Stimulated activated CD8-positive, alpha-beta memory T cell treated with anti-CD3 and anti-CD28 coated beads, Interleukin-2, amount 100 ng/mL, for 1 hour (primary cell): ENCODE results near the gene APOBEC3F.

Experiments used
- DNase-seq, 2 donors: peaks; one replicate each; pipeline ENCODE4 v3.0.0-alpha.2; 2020; ENCODE audit warnings: low read depth in 2 of 2

APOBEC3F gene

DNA sequence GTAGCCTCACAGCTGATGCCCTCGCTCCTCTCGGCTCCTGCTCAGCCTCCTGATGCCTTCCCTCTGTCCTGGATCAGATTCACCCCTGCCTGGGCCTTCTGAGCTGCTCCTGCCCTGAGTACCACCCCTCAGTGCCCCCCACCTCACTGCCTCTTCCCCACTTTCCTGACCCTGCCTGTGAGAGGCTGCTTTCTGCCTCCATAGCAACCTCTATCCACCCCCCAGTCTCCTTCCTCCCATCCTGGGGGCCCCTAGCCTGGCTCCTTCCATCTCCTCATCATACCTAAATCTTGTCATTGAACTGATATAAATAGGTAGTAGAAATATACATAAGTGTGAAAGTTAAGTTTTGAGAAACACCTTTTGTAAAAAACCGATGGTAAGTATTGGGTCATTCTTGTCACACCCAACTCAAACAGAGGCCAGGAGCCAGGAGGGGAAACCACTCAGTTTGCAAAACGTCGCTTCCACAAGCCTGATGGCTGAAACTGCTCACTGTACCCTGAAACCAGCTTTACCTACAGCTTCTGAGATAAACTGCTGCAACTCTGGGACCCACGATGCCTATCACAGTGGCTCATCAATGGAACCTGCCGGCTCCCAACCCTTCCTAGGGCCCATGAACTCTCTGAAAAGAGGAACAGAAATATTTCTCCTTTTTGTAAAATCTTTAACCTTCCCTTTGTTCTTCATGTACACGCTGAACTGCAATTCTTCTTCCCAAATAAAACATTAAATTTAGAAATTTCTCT, 51.6 kb downstream of the APOBEC3F start:
- no peak for DNase-seq

DNA sequence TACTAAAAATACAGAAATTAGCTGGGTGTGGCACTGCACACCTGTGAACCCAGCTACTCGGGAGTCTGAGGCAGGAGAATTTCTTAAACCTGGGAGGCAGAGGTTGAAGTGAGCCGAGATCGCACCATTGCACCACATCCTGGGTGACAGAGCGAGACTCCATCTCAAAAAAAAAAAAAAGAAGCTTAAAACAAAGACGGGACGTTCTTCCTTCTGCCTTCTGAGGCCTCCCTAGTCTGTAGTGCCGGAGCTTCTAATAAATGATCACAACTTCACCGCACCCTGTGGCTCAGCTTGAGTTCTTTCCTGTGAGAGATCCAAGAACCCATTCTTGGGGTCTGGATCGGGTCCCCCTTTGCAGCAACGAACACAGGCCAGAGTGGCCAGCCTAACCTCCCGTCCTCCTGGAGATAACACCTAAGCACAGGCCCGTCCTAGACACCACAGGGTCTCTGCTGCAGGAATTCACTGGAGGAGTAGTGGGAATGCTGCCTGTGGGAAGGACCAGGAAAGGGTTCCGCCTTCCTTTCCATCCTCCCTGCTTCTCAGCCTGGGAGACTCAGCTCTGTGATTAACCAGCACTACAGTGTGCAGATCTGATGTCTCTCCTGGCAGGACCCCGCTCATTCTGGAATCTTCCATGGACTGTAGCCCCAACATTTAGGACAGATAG, 54.2 kb downstream of the APOBEC3F start:
- DNase-seq = no peak

DNA sequence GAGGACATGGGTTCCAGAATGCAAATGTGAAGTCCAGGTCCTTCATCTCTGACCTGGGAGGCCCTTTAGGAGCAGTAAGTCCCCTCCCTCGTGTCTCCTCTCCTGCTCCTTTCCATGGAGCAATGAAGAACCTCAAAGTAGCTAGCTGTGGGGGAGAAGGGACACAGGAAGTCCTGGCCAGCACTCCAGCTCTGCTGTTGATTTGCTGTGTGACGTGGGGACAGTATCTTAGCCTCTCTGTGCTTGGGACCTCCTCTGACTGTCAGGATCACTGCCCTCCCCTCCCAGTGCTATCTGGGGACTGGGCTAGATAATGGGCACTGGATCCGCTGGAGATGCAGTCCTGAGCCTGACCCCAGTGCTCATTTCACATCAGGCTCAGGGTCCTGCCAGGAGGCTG, 55.3 kb downstream of the APOBEC3F start:
- no peak for DNase-seq

DNA sequence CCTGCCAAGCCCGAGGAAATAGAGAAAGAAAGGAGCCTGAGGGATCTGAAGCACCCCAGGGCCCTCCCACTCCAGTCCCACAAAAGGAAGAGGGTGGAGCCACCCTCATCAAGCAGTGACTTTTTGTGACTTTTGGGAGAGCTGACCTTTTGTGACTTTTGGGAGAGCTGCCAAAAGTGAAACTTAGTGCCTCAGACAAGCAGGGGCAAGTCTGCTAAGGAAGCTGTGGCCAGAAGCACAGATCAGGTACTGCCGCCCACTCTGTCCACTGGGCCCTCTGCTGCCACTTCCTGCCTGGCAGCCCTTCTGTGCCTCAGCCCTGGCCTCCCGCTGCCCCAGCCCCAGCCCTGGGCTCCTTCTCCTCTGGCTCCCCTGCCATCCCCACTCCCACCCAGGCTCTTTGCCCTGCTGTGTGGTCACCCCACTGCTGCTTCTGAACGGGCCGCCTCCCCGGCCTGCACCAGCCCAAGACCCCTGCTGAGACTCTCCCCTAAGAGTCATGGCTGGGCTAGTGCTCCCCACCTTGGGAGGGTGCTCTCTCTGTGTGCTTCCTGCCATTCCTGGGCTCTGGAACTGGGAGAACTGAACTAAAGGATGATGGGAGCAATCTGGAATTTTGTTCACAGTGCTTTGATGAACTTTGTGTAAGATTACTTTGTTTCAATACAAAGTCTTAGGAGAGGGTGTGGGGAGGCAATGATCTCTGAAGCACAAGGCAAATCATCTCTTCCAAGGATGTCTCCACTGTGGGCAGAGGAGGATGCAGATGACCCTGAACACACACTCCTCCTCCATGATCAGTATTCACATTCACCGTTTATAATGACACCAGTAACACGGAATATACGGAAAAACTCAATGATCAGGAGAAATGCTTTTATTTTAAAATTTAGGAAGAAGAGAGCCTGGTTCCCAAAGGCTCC, 56.7 kb downstream of the APOBEC3F start, which contains the start of gene APOBEC3H:
TSS of gene APOBEC3H (plus strand) at position 147 of the 923 bp plus-strand sequence. CDS start 3,035 bp downstream, outside the sequence.
- DNase-seq = no peak

DNA sequence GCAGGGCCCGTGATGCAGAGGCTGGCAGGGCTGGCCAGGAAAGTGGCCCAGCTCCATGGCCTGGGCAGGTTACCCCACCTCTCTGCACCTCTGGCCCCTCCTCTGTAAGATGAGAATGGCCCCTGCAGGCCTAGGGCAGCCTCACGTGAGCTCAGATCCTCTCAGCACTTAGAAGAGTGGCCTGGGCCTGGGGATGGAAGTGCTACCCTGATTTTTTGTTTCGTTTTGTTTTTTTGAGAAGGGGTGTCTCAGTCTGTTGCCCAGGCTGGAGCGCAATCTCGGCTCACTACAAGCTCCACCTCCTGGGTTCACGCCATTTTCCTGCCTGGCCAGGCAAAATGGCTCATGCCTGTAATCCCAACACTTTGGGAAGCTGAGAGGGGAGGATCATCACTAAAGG, 57.4 kb downstream of the APOBEC3F start:
- no peak for DNase-seq

DNA sequence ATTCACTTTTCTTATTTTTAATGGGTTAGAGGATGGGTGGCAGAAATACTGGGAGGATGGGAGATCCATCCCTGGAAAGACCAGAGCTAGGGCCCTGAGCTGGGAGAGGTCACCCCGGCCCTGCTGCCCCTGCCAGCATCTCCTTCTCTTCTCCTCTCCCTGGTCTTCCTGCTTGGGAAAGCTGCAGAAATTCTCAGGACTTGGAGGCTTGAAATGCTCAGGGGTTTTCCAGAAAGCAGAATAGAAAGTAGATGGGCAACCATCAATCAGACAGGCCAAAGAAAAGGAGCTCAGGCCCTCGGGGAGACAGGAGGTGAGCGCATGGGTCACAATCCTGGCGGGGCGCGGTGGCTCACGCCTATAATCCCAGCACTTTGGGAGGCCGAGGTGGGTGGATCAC, 57.9 kb downstream of the APOBEC3F start:
- DNase-seq = no peak

DNA sequence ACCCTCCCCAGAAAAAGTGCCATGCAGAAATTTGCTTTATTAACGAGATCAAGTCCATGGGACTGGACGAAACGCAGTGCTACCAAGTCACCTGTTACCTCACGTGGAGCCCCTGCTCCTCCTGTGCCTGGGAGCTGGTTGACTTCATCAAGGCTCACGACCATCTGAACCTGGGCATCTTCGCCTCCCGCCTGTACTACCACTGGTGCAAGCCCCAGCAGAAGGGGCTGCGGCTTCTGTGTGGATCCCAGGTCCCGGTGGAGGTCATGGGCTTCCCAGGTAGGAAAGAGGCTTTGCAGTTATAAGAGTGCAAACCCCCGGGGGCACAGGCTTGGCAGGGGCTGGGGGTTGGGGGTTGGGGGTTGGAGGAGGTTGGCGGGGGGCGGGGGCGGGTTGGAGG, 60.6 kb downstream of the APOBEC3F start:
- no peak for DNase-seq

DNA sequence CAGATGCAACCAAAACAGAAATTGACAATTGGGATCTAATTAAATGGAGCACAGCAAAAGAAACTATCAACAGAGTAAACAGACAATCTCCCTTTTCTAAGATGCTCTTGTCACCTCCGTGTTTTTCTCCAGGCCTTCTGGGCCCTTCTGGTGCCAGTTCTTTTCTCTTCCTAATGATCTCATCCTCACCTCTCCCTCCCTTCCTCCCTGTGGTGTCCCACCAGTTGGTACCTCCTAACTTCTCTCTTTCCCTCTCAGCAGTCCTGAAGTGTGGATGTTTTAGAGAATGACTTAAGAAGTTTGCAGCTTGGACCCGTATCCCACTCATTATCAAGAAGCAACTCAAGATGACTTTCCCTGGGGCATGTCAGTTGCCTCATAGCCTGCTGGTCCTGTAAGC, 62.8 kb downstream of the APOBEC3F start:
- no peak for DNase-seq
